Bone marrow (tissue), 2 donors: ENCODE measurements around the gene SASH1.

Experiments
- DNase-seq, 2 donors: peaks; one replicate each; lab custom pipeline; 2025; lab: John Stamatoyannopoulos, UW

SASH1 gene

DNA sequence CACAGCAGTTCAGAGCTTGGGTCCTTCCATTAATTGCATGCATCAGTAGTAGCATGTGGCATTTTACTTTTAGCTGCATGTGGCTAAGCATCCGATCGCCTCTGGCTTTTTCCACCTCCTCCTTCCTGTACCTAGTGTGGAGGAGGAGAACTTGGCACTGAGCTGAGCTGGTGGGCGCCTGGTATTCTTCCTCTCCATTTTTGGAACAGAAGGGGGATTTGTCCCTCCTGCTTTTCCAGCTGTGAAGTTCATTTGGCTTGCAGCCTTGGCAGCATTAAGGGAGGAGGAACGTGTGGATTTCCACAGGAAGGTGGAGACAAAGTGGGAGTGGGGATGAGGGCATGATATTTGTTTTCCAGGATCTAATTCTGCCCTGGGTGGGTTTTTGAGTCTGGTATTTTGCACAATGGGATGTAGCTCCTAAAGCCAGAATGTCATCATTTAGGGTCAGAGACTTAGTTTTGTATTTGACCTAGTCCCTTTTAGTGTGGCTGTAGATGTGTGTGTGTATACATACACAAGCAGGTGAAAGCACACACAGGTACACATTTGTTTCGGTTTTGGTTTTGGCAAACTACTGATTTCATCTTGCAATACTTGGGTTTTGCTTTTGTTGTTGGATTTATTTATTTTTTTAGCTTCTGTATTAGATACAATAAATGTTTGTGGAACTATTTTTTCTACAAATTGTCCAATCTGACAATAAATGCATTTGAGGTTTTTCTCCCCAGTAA is 90.0 kb downstream of the SASH1 start:
- DNase-seq: no peak

DNA sequence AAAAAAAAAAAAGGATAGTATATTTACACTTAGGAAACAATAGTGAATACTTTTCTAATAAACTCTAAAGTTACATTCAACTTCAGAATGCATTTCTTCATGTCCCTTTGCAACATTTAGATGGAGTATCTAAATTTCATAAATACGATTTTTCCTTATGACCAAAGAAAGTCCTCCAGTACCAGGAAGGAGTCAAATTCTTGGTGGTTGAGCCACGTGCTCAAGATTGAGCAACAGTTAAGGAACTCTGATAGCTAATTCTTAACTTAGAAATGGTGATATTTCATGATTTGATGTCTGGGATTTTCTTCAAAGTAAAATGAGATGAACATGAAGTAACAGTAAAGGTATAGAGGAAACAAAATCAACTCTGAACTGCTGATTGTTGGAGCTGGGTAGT is 92.7 kb downstream of the SASH1 start:
- DNase-seq: no peak

DNA sequence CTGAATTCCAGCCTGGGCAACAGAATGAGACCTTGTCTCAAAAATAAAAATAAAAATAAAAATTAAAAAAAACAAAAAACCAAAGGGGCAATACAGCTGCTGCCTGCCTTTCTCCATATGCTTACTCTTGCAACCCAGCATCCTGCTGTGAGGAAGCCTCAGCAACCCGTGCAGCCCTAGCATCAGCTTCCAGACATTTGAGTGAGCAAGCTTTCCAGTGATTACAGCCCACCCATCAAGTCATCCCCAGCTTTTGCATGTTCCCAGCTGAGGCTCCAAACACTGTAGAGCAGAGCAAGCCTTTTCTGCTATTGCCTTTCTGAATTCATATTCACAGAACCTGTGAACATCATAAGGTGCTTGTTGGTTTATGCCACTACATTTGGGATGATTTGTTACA is 93.8 kb downstream of the SASH1 start:
- DNase-seq: no peak

DNA sequence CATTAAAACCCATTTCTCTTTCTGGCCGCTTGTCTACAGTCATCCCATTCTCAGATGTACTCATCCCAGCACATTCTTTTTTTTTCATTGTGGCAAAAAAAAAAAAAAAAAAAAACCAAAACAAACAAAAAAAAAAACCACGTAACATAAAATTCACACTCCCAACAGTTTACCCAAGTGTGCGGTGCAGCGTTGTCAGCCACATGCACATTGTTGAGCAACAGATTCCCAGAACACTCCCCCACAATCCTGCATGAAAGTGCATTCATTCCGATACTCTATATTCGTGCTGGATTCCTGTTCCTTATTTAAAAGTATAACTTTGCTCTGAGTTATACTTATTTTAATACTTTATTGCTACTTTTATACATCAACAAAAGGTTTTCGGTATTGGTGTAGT is 96.0 kb downstream of the SASH1 start:
- DNase-seq: no peak

DNA sequence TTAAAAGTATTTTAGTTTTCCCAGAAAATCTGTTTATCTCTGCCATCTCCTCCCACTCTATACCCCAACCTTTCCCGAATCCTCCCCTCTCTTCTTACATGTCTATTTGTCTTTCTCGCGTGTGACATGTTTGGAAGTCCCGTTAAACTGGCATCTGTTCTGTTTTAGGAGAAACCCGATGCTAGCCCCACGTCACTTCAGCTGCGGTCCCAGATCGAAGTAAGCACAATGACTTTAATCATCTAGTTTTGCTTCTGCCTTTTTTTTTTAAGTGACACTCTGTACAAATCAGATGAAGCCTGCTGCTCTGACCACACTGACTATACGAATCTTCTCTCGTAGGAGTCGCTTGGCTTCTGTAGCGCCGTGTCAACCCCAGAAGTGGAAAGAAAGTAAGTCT is 97.4 kb downstream of the SASH1 start:
- no peak for DNase-seq

DNA sequence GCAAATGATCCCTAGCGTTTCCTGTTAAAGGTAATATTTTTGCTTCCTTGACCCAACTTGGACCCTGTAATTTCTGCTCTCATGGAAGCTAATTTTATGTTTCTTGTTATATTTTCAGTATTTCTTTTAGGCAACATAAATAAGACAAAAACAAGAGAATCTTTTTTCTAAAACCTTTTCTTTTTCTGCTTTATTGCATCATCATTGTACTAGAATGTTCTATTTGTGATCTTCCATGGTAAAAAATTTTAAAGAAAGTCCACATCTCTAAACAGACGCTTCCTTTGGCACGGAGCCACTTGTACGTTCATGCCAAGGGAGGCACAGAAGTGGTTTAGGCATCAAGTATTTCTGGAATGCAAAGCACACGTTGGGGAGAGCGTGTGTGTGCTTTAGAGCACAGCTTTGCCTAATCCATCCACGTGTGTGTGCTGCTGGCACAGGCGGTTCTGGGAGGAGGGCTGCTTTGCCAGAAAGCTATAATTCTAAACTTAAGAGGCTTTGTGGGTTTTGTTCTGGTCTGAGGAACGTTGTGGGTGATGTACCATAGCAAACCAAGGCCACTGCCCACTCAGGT is 98.3 kb downstream of the SASH1 start:
- DNase-seq: no peak

DNA sequence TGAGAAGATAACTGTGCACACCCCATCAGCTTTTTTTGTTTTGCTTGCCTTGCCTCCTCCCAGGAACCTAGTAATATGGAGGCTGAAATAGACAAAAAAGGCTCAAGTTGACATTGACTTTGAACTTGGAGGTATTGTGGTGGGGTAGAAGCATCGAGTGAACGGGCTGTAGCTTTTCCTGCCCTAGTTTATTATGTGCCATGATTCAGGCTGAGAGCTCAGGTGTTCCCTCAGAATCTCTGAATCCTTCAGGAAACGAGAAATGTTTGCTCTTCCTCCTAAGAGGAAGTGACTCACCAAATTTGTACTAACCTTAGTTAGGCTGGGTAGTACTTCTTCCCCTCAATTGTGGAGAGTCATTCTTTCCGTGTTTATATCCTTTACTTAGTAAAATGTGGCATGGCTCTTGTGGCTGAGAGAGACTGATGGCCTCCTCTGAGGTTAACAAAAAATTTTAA is 98.8 kb downstream of the SASH1 start:
- no peak for DNase-seq

DNA sequence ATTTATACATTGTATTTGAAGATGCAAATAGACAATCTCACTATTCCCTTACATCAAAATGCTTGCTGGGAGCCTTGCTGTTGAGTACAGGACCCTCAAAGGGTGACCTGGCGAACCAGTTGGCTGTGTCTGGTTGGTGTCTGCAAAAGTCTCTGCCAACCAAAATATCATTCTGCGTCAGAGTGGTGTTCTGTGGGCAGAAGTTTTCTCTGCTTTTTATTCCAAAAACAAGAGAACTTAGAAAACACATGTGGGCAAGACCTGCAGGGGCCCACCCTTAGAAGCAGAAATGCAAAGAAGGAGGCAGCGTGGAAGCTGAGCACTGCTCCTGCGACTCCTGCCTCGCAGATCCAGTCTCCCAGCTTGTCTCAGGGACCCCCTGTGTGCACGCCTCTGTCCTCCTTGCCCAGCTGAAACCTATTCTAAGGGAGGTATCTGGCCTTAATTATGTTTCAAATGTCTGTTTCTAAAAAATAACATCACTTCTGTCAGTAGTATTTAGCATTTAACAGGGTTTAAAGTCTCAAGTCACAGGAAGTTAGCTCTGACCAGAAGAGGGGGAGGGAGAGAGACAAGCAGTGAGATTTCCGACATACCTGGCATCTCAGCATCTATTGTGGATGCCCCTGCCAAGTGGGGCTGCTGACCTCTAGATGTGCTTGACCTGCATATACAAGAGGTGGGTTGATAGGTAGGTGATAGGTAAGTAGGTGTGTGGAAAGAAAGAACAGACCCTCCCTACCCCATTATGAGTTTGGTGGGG is 101.3 kb downstream of the SASH1 start:
- DNase-seq: no peak

DNA sequence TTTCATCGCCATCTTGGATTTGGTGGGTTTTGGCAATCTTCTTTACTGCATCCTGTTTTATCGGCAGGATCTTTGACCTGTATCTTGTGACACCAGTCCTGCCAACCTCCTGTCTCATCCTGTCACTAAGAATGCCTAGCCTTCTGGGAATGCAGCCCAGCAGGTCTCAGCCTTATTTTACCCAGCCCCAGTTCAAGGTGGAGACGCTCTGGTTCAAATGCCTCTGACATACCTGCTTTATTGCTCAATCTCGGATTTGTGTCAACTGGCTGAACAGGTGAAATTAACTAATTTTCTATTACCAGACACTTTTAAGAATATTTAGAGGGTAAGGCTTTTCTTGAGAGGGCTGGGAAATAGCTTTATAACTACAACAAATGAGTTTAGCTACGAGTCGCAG is 102.5 kb downstream of the SASH1 start:
- DNase-seq: no peak

DNA sequence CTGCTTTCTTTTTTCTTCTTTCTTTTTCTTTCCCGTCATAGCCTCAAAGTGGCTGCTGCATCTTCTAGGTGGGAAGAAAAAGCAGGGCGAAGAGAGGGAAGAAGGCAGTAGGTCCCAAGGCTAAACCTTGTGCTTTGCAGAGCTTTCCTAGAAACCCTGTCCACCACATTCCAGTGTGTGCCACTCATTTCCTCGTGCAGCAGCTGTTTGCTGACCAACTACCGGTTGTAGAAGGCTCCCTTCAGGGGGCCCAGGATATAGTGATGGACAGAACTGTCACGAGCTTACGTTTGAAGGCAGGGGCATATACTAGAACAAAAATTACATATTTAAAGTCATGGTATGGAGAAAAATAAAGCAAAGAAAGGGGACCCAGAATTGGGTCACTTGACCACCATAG is 103.0 kb downstream of the SASH1 start:
- no peak for DNase-seq

DNA sequence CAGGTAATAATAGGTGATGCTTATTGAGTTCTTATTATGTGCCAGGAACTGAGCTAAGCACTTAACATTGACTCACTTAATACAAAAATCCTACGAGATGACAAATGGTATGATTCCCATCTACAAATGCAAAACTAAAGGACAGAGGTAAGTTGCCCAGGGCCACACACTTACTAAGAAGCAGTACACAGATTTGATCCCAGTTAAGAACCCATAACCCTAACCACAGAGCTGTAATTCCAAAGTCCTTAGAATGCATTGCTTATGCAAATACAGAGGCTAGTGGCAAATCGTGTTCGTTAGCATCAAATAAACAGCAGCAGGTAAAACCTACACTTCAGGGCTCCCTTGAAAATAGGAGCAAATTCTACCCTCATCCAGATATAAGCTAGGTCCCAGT is 104.0 kb downstream of the SASH1 start:
- no peak for DNase-seq

DNA sequence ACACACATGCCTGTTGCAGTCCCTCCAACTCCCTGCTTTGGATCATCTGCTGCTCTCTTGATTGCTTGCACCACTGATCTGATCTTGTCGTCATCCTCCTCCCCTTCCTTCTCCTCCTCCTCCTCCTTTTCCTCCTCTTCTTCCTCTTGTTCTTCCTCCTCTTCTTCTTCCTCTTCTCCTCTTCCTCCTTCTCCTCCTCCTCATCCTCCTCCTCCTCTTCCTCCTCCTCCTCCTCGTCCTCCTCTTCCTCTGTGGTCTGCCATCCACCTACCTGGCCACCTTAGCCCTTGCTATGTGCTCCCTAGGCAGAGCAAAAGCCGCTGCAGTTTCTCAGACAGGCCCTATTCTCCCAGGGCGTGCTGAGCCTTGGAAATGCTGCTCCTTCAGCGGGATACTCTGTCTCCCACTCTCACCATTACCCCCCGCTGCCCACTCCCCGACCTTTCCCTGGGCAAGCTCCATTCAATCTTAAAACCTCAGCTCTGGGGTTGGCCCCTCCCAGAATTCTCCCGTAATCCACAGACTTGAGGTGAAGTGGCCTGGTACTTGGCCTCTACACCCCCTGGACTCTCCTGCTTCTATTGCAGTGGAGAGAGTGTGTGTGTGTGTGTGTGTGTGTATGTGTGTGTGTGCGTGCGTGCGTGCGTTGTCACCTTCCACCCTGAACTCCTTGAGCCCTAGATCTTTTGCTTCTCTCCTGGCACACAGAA is 105.0 kb downstream of the SASH1 start:
- no peak for DNase-seq

DNA sequence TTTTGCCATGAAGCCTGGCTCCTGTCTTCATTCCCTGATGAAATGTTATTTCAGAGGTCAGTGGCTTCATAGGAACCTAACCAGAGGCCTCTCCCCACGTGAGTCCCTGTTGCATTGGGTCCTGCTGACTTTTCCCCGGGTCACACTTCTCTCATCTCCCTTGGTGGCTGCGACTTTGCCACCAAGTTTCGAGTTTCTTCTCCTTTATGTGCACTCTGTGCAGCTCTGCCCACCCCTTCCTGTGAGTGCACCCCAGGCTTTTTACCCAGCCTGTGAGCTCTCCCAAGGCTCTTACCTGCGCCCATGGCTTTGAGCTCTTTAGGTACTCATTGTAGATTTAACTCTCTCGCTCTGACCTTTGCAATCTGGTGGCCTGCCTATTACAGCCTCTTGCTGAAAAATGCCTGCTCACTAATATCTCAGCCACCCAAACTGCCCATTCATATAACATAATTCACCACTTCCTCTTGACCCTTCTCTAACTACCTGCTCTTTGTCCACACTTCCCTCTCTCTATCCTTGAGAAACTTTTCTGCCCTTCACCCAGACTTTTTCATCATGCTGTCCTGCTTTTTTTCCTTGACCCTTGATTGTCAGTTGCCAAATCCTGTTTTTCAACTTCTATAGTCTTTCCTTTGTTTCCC is 105.9 kb downstream of the SASH1 start:
- no peak for DNase-seq

DNA sequence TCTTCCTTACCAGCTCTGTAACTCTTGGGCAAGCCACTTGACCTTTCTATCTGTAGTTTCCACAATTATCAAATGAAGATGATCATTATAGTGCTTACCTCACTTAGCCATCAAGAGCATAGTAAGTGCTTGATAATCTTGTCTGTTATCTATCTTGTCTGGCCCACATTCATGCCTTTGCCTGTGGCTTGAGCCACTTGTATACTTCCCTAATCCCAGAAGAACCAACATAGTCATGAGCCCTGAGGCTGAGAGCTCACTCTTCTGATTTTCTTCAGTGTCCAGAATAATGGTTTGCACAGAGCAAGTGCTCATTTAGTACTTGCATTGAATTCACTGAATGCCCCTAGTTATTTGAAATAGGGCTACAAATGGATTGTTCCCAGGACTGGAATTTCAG is 108.2 kb downstream of the SASH1 start:
- no peak for DNase-seq

DNA sequence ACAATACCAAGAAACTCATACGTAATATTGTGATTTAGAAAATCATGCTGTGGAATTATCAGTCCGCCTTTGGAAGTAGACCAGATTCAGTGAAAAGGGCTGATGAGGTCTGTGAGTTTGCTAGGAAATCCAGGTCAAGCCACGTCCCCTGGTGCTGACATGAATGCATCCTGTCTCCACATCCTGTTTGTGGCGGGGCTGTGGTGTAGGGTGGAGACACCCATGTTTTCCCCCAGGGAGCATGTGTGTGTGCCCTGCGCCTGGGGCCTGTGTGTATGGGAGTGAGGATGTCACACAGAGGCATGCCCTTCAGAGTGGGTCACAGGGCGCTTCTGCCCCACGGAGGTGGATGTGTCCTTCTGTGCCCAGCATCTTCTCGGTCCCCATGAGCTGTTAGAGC is 109.1 kb downstream of the SASH1 start:
- no peak for DNase-seq

DNA sequence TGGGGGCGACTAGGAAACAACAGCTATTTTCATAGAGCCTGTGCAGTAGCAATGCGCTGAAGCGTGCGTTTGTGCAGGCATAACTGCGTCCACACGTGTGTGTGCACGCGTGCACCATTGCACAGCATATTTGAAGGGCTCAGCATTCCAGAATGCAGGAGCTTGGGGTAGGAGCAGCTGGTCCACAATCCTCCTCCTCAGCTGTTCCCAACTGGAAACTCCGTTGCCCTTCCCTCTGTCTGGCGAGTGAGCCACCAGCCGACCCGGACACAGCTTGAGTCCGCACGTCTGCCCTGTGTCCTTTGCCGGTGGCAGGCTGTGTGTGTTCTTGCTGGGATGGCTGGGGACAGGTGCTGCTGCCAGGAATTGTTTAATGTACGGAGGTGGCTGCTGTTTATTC is 110.2 kb downstream of the SASH1 start:
- DNase-seq: no peak

DNA sequence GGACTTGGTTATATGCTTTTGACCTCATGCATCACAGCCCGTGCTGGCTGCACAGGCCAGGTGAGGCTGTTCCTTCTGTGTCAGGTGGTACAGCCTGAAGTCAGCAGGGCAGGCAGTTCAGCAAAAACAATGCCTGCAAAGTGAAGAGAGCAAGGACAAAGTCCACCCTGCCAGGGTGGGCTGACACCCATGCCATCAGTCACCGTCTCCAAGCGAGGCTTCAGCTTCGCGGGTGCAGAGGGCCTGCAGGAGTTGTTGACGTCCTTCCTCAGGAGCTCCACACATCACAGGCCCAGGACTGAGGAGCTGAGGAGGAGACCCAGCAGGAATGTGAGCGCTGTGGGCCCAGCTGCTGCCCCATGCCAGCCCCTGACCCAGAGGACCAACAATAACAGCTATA is 111.3 kb downstream of the SASH1 start:
- no peak for DNase-seq

DNA sequence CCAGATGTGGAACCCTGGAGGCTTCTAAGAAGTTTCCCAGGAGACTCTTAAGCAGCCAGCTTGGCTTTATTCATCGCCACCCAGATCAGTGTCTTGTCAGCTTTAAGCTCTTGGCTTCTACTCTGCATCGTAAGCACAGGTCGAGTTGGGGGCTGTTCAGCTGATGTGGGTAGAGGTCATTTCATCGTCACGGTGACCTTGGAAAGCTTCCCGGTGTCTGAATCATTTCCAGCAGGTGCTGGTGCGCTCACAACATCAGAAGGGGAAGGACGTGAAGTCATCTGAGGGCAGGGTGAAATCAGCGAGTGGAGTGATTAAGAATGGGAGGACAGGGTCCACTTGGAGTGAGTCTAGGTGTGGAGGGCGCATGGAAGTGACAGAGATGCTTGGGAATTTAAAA is 112.6 kb downstream of the SASH1 start:
- no peak for DNase-seq

DNA sequence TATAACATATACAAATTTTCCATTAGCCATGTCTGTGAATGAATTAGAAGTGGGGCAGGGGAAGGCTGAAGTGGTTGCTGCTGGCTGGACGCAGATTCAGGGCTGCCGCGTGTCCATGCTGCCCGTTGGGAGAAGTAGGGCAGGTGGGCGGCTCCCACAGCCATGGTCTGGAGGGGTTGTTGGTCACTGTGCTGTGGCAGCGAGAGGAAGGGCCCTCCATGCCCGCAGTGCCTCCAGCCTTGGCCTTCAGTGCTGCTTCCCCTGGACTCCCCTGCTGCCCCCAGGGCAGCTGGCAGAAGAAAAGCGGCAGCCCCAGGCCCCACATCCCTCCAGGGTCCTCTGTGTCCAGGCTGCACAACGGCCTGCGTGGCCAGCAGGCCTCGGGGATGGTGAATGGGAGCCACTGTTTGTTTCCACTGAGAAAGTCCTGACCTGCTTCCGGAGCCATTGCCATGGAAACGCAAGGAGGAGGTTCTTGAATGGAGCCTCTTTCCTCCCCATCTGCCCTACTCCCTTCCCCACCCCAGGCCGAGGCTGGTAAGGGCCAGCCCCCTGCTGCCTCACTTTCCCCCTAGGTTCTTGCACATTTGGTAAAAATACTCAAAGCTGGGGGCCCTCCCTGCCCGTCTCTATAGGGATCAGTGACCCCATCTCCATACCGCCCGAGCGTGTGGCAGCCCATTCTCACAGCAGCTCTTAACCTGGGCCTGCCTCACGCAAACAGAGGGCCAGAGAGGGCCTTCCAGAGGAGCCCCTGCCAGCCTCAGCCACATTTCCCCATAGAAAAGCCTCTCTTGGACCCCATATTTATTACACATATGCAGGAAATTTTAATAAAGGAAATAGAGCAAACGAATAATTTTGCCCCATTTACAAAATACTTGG is 113.3 kb downstream of the SASH1 start:
- DNase-seq: no peak

DNA sequence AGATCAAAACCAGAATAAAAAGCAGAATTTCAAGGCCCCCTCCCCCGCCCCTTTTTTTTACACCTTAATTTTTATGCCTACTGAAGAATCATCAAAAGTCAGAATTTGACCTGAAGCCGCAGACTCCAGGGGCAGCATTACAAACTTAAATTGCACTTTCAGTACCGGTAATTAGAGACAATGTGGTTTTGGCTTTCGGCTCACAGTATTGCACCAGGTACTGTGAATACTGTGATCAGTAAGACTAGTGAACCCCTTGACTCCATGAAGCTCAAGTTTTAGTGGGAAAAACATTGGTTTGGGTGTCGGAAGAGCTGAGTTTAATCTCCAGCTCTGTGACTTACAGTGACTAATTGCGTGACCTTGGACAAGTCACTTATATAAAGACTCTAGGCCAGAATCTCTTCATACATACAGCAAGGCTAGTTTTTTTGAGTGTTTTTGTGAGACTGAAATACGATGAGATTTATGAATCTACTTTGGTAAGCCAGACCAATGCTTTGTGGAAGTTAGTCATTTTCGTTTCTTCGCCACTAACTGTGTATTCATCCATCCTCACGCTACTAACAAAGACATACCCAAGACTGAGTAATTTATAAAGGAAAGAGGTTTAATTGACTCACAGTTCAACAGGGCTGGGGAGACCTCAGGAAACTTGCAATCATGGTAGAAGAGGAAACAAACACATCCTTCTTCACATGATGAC is 114.7 kb downstream of the SASH1 start:
- DNase-seq: no peak

DNA sequence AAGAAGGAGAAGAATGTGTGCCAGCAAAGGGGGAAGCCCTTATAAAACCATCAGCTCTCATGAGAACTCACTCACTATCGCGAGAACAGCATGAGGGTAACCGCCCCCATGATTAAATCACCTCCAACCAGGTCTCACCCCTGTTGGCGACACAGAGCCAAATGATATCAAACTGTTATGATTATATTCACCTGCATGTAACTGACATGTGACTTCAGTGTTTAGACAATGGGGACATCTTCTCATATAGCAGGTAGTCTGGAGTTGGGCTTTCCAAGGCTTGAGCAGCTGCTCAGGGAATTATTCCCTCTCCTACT is 115.2 kb downstream of the SASH1 start:
- no peak for DNase-seq
